ENCODE results near the gene ATP1A1.

Gene ATP1A1

DNA sequence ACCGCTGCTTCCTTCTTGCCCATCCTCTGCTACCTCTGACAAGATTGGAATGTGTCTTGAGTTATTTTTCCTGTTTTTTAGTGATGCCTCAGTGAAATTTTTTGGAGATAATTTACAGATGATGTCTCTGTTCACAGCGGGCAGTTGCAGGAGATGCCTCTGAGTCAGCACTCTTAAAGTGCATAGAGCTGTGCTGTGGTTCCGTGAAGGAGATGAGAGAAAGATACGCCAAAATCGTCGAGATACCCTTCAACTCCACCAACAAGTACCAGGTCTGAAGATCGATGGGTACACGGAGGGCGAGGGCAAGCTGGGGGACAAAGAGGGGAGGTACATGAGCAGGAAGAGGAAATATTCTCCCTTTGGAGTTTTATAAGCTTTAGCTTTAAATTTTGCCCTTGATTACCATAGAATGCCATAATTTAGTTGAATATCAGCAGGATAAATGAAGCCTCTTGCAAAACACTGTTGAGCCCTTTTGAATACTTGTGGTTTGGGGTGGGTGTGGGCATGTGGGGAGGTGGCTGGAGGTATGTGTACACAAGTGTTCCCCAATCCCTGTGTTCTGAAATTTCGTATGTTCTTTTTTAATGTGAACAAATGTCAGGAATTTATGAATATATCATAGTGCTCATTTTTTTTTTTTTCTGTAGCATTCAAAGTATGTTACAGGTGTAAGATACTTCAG, 19.8 kb downstream of the ATP1A1 start:
- DNase-seq = no peak

DNA sequence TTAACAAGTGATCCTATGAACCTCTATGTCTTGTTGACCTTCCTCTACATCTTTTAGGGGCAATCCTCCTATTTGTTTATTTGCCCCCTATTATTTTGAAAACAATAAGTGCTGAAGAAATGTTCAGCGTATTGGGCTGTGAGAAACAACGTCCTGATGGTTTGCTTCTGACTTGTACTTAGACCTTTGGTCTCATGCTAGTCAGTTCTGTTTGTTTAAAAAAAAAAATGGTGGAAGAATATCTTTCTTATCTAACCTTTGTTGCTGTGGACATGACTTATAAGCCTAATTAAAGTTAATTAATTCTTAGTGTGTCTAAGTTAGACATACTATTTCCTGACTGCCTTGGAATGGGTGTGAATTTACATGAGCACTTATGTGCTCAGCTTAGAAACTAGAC, 20.7 kb downstream of the ATP1A1 start:
- DNase-seq = no peak

DNA sequence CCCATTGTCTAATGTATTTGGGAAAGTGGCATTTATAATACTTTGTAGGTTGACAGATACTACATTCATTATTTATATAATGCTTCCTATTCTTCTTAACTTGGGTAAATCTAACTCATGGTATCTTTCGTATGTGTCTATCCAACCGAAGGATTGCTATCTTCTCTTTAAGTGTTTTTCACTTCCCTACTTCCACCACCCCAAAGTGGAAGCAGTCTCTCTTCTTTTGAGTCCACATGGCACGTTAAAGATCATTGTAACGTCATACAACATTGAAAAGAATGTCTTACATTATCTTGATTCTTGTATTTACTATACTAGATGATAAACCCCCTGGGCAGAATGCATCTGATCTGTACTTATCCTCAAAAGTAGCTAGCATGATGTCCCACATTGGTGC, 21.2 kb downstream of the ATP1A1 start:
- DNase-seq = no peak

DNA sequence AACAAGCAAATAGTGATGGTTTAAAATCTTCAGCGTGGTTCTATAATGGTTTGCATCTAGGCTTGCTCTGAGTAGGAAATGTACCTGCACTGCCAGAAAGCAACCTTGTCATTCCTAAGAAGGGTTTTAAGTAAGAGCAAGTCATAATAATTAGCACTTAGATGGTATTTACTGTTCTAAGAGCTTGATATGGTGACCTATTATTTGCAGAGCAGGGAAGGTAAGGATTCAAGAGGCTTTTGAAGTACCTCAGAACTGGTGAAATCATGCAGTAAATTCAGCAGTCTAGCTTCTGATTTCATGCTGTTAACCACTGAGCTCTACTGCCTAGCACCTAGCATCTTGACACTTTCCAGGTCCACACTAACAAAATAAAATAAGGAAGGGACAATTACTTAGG, 23.7 kb downstream of the ATP1A1 start:
- no peak for DNase-seq

DNA sequence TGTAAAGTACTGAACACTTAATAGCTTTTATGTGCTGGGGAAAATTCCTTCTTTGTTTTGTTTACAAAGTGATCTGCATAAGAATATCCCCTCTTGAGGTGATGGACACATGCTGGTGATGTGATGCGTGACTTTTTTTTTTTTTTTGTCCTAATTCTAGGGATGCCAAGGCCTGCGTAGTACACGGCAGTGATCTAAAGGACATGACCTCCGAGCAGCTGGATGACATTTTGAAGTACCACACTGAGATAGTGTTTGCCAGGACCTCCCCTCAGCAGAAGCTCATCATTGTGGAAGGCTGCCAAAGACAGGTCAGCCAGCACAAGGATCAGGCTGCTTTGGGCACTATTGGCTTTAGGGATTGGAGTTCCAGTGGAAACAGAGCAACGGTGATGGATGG, 24.7 kb downstream of the ATP1A1 start:
- no peak for DNase-seq

DNA sequence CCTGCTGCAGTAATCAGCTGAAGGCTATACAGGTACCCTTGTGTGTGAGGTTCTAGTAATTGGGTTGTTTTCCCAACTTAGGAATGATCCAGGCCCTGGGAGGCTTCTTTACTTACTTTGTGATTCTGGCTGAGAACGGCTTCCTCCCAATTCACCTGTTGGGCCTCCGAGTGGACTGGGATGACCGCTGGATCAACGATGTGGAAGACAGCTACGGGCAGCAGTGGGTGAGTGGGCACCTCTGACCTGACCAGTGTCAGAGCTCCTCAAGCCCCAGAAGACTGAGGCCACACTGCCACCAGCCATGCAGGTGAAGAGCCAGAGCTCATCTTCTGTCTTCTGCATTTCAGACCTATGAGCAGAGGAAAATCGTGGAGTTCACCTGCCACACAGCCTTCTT, 27.7 kb downstream of the ATP1A1 start:
- no peak for DNase-seq

DNA sequence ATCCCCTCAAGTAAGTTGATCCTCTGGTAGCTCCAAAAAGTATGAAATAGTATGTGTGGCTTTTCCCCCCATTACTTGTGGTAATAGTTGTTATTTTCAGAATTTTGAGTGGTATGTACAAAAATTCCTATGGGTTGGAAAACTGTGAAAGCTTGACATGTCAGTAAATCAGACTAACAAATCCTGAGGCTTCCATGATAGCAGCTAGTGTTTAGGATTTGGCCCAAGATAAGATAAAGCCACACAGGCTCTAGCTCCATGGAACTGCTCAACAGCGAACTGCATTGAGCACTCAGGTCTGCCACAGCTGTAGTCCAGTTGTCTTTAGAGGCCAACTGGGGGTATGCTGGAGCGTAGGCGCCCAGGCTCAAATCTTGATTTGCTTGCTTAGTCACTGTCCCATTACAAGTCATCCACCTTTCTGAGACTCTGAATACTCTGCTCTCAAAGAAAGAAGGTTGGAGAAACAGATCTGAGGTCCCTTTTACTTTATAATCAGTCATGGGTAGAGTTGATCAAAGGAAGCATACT, 28.7 kb downstream of the ATP1A1 start:
- no peak for DNase-seq

DNA sequence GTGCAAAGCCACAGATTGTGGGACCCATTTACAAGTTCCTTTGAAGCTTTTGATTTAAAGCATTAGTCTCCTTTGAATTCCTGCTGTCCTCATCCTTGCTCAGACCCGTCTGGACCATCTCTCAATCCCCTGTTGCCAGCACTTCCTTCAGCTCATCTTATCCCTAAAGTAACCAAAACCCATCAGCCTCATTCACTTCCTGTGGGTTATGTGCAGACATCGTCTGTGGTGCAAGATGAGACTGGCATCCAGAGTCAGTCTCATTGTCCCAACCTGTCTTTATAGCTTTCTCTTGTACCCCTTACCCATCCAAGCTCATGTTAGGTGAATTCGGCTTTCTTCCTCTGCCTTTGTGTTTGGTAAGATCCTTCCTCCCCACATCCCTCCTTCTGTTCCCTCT, 29.3 kb downstream of the ATP1A1 start:
- no peak for DNase-seq

DNA sequence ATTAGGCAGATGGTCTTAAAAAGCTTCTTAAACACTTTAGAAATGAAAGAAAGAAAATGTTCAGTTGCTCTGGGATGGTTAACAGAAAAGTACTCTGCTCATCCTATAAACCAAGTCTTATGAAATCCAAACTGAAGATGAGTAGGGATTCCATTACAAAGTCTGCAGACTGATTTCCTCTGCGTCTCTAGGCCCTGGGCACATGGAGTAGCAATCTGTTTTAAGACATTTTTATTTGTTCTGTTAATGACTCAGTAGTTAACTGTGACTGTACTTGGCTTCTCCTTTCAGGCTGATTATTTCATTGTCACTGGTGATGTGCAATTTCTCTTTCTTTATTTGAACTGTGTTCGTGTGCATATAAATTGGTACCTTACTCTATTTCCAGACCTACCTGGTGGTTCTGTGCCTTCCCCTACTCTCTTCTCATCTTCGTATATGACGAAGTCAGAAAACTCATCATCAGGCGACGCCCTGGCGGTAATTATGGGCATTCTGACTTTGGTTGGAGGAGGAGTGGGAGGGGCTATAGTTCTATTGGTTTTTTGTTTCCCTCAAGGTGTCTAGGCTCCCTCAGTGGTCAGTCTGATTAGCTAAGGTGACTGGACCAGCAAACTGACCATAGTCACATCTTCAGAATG, 30.6 kb downstream of the ATP1A1 start:
- DNase-seq = no peak

DNA sequence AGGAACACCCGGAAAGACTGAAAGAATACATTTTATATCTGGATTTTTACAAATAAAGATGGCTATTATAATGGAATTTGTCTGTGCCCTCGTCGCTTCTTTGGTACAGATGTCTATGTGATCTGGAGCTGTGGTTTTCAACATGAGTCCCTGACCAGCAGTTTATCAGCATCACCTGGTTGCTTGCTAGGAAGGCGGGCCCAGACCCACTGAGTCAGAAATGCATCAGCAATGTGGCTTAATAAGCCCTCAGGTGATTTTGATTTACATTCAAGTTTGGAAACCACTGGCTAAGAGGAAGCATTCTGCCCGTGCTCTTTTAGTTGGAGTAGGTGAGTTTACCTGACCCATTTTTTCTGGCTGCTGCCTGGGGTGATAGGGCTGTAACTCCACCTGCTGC, 31.7 kb downstream of the ATP1A1 start:
- DNase-seq = no peak

DNA sequence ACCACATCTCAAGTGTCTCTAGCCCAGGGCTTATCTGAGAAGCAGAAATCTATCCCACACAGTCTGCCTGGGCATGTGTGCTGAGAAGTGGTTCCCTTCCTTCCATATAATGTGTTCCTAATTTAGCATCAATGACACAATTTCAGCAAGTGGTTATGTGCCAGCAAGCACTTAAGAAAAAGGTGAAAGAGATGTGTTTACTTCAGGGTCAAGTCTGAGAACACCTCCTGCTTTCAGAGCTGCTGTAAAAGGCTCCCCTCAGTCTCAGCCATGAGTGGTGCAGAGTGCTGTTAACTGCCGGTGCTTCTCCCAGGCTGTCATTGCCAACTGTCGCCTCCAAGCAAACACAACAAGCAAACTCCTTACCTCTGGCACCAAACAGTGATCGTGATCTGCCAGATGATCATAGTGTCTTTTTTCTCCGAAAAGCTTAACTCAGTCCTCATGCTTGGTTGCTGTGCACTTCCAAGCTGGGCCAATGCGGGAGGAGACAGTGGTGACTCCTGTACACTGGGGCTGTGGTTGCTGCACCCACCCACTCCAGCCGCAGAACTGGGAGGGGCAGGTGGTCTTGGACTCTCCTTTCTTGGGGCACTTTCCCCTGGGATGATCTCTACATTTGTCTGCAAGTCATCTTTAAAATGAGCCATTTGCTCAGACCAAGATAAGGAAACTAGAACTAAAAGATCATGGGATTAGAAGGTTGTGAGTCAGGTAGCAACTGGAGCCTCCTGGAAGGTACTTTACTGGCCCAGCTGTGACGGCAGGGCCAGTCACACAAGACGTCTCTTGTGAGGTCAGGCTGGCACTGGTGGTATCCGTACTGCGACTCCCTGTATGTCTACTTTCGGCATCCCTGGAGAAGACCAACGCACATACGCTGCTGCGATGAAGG, 32.4 kb downstream of the ATP1A1 start:
- DNase-seq = no peak

DNA sequence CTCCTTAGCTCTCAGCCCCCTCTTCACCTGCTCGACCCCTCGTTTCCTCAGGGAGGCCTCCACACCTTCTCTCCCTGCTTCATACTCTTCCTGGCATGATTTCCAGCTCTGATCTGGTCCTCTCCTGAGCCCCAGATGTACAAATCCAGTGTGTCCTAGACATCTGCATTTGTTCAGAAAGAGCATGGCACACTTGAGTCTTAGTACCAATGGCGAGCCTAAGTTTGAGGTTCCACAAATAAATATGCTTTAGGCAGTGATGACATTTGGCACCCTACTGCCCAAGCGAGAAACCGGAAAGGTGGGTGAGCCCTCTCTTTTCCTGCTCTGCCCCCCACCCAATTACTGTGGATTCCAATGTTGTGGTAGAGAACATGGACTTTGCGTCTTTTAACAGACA, 34.0 kb downstream of the ATP1A1 start:
- DNase-seq = no peak

DNA sequence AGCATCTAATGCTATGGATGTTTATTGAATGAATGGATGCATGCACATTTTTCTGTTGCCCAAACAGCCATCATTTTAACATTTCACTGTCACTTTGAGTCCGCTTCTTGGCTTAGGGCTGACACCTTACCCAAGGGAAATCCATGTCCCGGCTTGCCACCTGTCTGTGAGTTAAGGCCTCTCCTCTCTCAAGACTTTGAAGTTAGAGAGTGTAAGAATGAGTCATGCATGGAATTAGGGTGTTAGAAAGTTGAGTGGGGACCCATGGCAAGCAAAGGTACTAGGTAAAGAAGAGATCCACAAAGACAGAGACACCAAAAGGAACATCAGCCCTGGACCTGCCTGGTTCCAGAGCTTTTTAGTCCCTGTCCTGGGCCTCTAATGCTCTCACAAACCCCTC, 35.1 kb downstream of the ATP1A1 start:
- DNase-seq = no peak

DNA sequence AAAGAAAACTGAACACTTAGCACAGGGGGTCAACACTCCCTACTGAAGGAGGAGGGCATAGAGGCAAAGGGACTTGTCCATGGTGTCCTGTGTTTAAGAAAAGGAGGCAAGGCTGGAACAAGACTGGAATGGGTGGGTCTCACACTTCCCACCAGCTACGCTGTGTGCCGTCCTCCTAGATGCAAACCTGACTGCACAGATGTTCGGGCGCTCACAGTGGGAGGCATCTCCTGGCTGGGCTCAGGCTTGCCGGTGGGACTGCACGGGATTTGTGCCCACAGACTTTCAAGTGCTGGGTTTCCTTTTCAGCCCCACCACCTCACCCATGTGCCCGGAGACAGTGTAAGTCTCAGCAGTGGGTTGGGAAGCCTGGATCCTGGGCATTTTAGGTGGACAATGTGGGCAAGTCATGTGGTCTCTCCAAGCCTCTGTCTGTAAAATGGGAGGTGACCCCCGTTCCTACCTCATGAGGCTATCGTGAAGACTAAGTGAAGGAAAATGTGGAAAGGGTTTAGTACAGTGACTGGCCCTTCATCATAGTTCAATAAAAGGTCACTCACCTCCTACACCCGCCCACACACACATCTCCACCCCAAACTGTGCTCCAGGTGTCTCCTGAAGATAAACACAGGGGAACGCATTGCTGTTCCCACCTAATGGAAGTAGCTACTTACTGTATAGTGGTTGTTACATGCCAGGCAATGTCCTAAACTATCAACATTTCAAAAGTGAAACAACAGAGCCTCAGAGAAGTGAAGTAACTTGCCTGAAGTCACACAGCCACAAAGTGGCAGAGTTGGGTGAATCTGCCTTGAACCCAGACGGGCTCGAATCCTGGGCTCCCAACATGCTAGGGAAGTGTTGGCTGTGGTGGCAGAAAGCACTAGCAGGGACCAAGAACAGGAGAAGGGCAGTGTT, 36.0 kb downstream of the ATP1A1 start:
- DNase-seq = peak; percentile 8

DNA sequence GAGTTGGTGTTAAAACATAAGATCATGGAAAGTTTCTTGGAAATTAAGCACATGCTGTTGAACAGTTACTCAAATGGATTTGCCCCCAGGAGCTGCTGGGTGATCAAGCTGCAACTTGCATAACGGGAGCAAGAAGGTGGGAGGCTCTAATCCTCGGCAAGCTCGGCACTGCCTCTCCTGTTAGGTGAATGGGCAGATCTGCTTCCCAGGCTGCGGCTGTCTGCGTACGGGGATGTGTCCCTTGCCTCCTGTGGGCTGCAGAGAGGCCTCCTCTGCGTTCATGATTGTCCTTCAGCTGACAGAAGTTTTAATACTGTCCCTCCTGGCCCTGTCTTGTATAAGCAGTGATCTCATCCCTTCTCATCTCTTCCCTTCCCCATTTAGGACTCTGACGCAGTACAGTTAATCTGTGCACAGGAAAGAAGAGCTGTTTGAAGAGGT, 36.7 kb downstream of the ATP1A1 start:
- peak; percentile 16 for DNase-seq

DNA sequence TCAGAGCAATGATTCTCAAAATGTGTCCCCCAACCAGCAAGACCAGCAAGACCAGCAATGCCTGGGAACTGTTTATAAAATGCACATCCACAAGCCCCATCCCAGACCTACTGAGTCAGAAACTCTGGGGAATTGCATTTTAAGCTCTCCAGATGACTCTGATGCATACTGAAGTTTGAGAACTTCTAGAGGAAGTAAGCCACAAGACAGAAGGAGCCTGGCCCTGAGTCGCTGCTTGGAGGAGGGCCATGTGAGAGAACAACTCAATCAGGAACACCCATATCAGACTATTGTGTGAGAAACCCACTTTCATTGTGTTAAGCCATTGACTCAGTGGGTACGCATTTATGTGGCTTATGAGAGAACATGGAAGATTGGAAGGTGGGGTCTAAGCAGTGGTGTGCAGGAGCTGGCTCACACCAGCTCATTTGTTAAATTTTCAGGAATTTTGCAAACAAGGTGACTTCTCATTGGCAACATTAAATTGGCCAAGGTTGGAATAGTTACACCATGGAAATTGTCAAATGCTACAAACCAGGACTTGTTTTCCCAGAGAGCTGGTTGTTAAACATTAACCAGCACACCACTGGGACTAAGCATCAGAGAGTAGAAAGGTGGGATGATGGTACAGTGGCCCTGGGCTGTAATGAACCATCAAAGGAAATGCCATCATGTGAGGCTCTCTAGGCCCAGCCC, 38.9 kb downstream of the ATP1A1 start:
- peak; percentile 68 for DNase-seq

DNA sequence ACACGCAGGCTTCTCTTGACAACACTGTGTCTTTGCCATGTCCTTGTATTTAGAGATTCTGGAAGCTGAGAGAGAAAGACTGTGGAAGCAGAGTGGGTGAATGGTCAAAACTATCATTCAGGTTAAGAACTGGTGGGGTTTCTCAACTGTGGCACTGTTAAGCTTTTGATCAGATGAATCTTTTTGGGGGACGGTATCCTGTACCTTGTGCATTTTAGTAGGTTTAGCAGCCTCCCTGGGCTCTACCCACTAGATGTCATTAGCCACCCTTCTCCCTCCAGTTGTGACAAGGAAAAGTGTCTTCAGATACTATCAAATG, 39.4 kb downstream of the ATP1A1 start:
- DNase-seq = no peak

DNA sequence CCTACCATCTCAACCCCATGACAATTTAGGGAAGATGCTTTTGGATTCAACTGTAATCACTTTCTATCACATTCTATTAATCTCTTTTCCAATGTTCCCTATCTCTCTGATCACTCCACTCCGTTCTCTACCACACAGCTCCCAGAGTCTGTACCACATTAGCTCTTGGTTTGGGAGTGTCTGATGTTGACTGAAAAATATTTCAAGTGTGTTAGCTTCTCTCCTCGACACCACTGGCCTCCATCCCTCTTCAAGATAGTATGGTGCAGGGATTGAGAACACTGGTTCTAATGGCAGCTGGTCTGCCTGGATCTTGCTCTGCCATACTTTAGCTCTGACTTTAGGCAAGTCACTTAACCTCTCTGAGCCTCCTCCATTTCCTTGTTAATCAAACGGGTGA, 39.9 kb downstream of the ATP1A1 start:
- DNase-seq = no peak

DNA sequence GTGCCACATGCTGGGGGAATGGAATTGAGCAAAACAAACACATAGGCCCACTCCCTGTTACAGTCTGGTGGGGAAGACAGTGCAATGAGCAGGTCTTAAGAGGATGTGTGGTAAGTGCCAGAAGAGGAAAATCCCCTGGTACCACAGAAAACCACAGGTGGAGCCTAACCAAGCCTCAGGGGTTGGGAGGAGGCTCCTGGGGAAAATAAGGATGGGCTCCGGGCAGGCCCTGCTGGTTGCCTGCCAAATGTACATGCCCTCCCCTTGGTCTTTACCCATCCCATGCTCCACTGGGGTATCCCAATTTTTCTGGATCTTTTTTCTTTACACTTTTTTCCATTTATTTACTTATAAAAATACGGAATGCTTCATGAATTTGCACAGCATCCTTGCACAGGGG, 40.4 kb downstream of the ATP1A1 start:
- DNase-seq = no peak

DNA sequence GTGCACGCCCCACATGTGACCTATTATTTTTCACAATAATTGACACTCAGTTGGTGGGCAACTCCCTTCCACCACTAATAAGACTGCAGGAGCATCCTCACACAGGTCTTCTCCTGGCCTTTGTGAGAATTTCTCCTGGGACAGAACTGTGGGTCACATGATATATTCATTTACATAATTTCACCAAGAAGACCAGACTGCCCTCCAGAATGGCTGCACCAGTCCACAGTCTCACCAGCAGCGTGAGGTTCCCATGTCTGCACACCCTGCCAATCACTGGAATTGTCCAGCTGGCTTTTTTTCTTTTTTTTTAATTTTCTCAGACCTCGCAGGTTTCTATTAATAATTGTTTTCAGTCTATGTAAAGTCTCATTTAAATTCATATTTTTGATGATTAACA, 41.3 kb downstream of the ATP1A1 start:
- no peak for DNase-seq

DNA sequence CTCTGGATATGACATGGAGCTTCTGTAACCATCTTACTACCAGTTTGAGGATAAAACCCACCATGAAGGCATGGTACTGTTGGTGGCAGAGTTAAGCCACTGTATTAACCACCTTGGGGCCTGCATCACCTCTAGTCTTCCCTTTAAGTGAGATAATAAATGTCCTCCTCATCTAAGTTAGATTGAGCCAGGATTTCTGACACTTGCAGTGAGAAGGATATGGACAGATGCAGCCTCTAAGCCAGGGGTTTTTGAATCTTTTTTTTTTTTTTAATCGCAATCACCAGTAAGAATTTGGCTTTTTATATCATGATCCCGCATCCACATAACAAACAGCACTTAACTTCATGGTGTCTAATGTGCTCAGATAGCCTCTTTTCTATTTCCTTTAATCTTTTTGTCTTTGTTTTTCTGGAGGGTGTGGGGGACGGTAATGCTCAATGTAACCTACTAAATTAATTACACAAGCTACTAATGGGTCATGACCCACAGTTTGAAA, 42.2 kb downstream of the ATP1A1 start:
- DNase-seq = no peak
